Esophagus muscularis mucosa (tissue), 4 donors: ENCODE measurements around the gene PLB1. TPM values are rescaled to one million over a fixed set of nuclear protein-coding genes. Genes with fewer than 3 reads are reported as not detected.

Experiments used
- DNase-seq: peaks from one replicate; pipeline ENCODE4 v3.0.0-alpha.2; 2017; ENCODE audit errors: extremely low spot score
- H3K27ac ChIP-seq, 4 donors: fragments of 200-600 bp; sonication (generic); replicated peaks in 1 of 4; 1 replicate in 3 of 4; 2 replicates in 1 of 4; pipeline ENCODE4 v1.5.1; 2016 to 2019; ENCODE audit warnings: mild to moderate bottlenecking in 1 of 4
- H3K27me3 ChIP-seq, 4 donors: fragments of 200-600 bp; sonication (generic); one replicate each; pipeline versions ENCODE4 v1.5.1 to v1.6.0; 2016 to 2019
- H3K36me3 ChIP-seq, 4 donors: fragments of 200-600 bp; sonication (generic); one replicate each; pipeline ENCODE4 v1.5.1; 2016 to 2019
- H3K4me1 ChIP-seq, 4 donors: fragments of 200-600 bp; sonication (generic); one replicate each; pipeline ENCODE4 v1.5.1; 2016 to 2019
- H3K4me3 ChIP-seq, 4 donors: fragments of 200-600 bp; sonication (generic); 1 replicate in 2 of 4; 2 replicates in 2 of 4; pipeline ENCODE4 v1.5.1; 2016 to 2019; ENCODE audit warnings: mild to moderate bottlenecking in 4 of 4, moderate library complexity in 1 of 4
- H3K9me3 ChIP-seq, 4 donors: fragments of 200-600 bp; sonication (generic); 1 replicate in 3 of 4; 2 replicates in 1 of 4; pipeline ENCODE4 v1.5.1; 2016 to 2019
- CTCF ChIP-seq, 3 experiments: fragments of 200-600 bp in 2 of 3; fragments of 450-650 bp in 1 of 3; sonication (generic) in 2 of 3; IDR thresholded peaks; one replicate each; pipeline ENCODE4 v1.5.1; 2017 to 2019; ENCODE audit warnings: antibody characterized with exemption in 3 of 3, mild to moderate bottlenecking in 2 of 3, moderate library complexity in 1 of 3
- EP300 ChIP-seq: sonication (generic); formaldehyde crosslinking; IDR thresholded peaks from one replicate; pipeline ENCODE4 v1.6.1; 2017; ENCODE audit warnings: antibody characterized with exemption
- POLR2A ChIP-seq: fragments of 450-650 bp; IDR thresholded peaks from one replicate; pipeline ENCODE4 v1.6.1; 2017; ENCODE audit warnings: antibody characterized with exemption, moderate library complexity, mild to moderate bottlenecking, low read depth
- POLR2AphosphoS5 ChIP-seq, 2 donors: sonication (generic); formaldehyde crosslinking; IDR thresholded peaks; one replicate each; pipeline ENCODE4 v1.6.1; 2017; ENCODE audit warnings: antibody characterized with exemption in 2 of 2
- WGBS: methylation state at CpG from one replicate; pipeline ENCODE4 v1.1.5; 2018; 5-methylcytosine and 5-hydroxymethylcytosine counted together
- intact Hi-C: fragments of 100-400 bp; cut with DNase I; formaldehyde crosslinking; loops from one replicate; pipeline ENCODE4 v1.15.1; 2023
- total RNA-seq, 4 donors: library from RNA; depleted of rRNA; stranded (reverse); fragments of >200 nt; gene quantifications; one replicate each; pipeline versions ENCODE4 v1.1.0 to v1.2.1, GENCODE V29; 2016

The PLB1 gene
- total RNA-seq, 4 donors from 2014 or later: 2.5 to 11.1 (median 7.7) TPM

GRCh38 chr2:28465148-28465885, 30.5 kb upstream of the PLB1 start:
- no peaks in the 10 kb centered on the region for H3K27me3 ChIP-seq
- H3K4me1 ChIP-seq: no peaks in the 10 kb centered on the region
- H3K36me3 ChIP-seq: no peaks in the 10 kb centered on the region
- H3K9me3 ChIP-seq: peaks cover 0 to 13% (median 6%) of the 10 kb centered on the region in 4 donors
- no peak overlapping the region for H3K27ac ChIP-seq
- DNase-seq: no peak
- H3K4me3 ChIP-seq: no peak overlapping the region
- intact Hi-C loops: no loop called here
- TF ChIP-seq EP300 (no peak), POLR2A (no peak), CTCF (IDR thresholded peaks at IDR 0.05) (no peak), POLR2AphosphoS5 (IDR thresholded peaks at IDR 0.05) (no peak)
- 67% methylated on average over 8 of the region's 8 CpGs for WGBS

- no peak for DNase-seq
- H3K9me3 ChIP-seq: no peaks in the 10 kb centered on the region
- TF ChIP-seq POLR2AphosphoS5 (IDR thresholded peaks at IDR 0.05): no peak
- no peak for TF ChIP-seq CTCF (IDR thresholded peaks at IDR 0.05)
- TF ChIP-seq EP300: no peak
- TF ChIP-seq POLR2A: no peak
- no peak overlapping the region for H3K27ac ChIP-seq
- H3K27me3 ChIP-seq: no peaks in the 10 kb centered on the region
- no peaks in the 10 kb centered on the region for H3K4me1 ChIP-seq
- intact Hi-C loops: no loop called here
- no peaks in the 10 kb centered on the region for H3K36me3 ChIP-seq
- H3K4me3 ChIP-seq: no peak overlapping the region
Observed at GRCh38 chr2:28469304-28469703, 26.6 kb upstream of the PLB1 start.

- intact Hi-C loops: no loop called here
- TF ChIP-seq POLR2AphosphoS5 (IDR thresholded peaks at IDR 0.05) (no peak), CTCF (IDR thresholded peaks at IDR 0.05) (no peak), EP300 (no peak), POLR2A (no peak)
- no peak overlapping the region for H3K4me3 ChIP-seq
- H3K9me3 ChIP-seq: no peaks in the 10 kb centered on the region
- no peaks in the 10 kb centered on the region for H3K27me3 ChIP-seq
- H3K4me1 ChIP-seq: no peaks in the 10 kb centered on the region
- H3K27ac ChIP-seq: no peak overlapping the region
- WGBS: 75% methylated on average over 4 of the region's 4 CpGs
- DNase-seq: no peak
- no peaks in the 10 kb centered on the region for H3K36me3 ChIP-seq
Observed at GRCh38 chr2:28469947-28470535, 25.8 kb upstream of the PLB1 start.

GRCh38 chr2:28470759-28471158, 25.1 kb upstream of the PLB1 start:
- intact Hi-C loops: no loop called here
- Histone ChIP-seq H3K9me3 (no peaks in the 10 kb centered on the region), H3K4me1 (no peaks in the 10 kb centered on the region), H3K27me3 (no peaks in the 10 kb centered on the region), H3K27ac (no peak overlapping the region), H3K36me3 (no peaks in the 10 kb centered on the region), H3K4me3 (no peak overlapping the region)
- no peak for DNase-seq
- 95% methylated on average over 4 of the region's 4 CpGs for WGBS
- TF ChIP-seq POLR2AphosphoS5 (IDR thresholded peaks at IDR 0.05) (no peak), EP300 (no peak)

GRCh38 chr2:28471214-28471613, 24.6 kb upstream of the PLB1 start:
- WGBS: 85% methylated on average over 5 of the region's 5 CpGs
- no peak for DNase-seq
- Histone ChIP-seq H3K4me3 (no peak overlapping the region), H3K9me3 (no peaks in the 10 kb centered on the region), H3K27me3 (no peaks in the 10 kb centered on the region), H3K4me1 (no peaks in the 10 kb centered on the region), H3K36me3 (no peaks in the 10 kb centered on the region), H3K27ac (no peak overlapping the region)
- intact Hi-C loops: no loop called here
- TF ChIP-seq EP300 (no peak), POLR2A (no peak), CTCF (IDR thresholded peaks at IDR 0.05) (no peak), POLR2AphosphoS5 (IDR thresholded peaks at IDR 0.05) (no peak)
